Muscle of leg (tissue), 11 donors: Measurements from ENCODE around the gene DAO. TPM values are rescaled to one million over a fixed set of nuclear protein-coding genes. Genes with fewer than 3 reads are reported as not detected.
"Not testable (repeated sequence)": the region's sequence is repeated elsewhere in the genome, so short reads cannot be mapped to it uniquely, and the experiment has no call there.

Source experiments
- DNase-seq: peaks from one replicate; pipeline ENCODE4 v3.0.0; 2013
- H3K27ac ChIP-seq: one replicate; pipeline ENCODE4 v1.5.1; 2013; ENCODE audit warnings: mild to moderate bottlenecking, low read length, control low read depth
- H3K27me3 ChIP-seq: one replicate; pipeline ENCODE4 v1.6.1; 2013; ENCODE audit warnings: low read length; ENCODE audit not compliant: control insufficient read depth, insufficient read depth
- H3K36me3 ChIP-seq: one replicate; pipeline ENCODE4 v1.6.1; 2013; ENCODE audit warnings: low read length; ENCODE audit not compliant: control insufficient read depth, insufficient read depth
- H3K4me1 ChIP-seq: one replicate; pipeline ENCODE4 v1.6.1; 2013; ENCODE audit warnings: low read length; ENCODE audit not compliant: control insufficient read depth, insufficient read depth
- H3K4me3 ChIP-seq: one replicate; pipeline ENCODE4 v1.5.1; 2013; ENCODE audit warnings: low read length, control low read depth
- H3K9me3 ChIP-seq: replicated peaks from 2 replicates; pipeline ENCODE4 v1.6.1; 2013; ENCODE audit warnings: low read depth, low read length; ENCODE audit not compliant: control insufficient read depth
- whole genome bisulfite sequencing: methylation state at CpG from one replicate; pipeline ENCODE4 v1.1.5; 2013; ENCODE audit warnings: missing lambda C conversion rate; ENCODE audit not compliant: insufficient coverage; 5-methylcytosine and 5-hydroxymethylcytosine counted together
- polyA plus RNA-seq, 8 donors: library from polyadenylated mRNA; unstranded; fragments of 120-200 nt; gene quantifications; one replicate each; pipeline versions ENCODE4 v1.2.1 to v1.2.3, GENCODE V29; 2013; ENCODE audit warnings: inconsistent platforms in 1 of 8, low replicate concordance in 1 of 8; ENCODE audit not compliant: insufficient read length in 8 of 8, insufficient read depth in 1 of 8
- total RNA-seq: library from RNA; stranded (reverse); fragments of 120-200 nt; gene quantifications from one replicate; pipeline ENCODE4 v1.2.4, GENCODE V29; 2013

The DAO gene
- total and polyA plus RNA-seq, 9 donors = 0.09 to 0.52 (median 0.17) TPM; not detected in 2

GRCh38 chr12:108838194-108839017 is 41.5 kb upstream of the DAO start:
- Histone ChIP-seq H3K9me3 (no peaks in the 10 kb centered on the region), H3K4me3 (no peak overlapping the region), H3K36me3 (peaks cover 35% of the 10 kb centered on the region), H3K27me3 (no peaks in the 10 kb centered on the region), H3K27ac (peak overlapping the region; percentile 88), H3K4me1 (peaks cover 55% of the 10 kb centered on the region)
- 50% methylated on average over 6 of the region's 14 CpGs for WGBS
- peak; percentile 90 for DNase-seq

- H3K36me3 ChIP-seq = peaks cover 35% of the 10 kb centered on the region
- peaks cover 46% of the 10 kb centered on the region for H3K4me1 ChIP-seq
- peak; percentile 56 for DNase-seq
- no peak overlapping the region for H3K4me3 ChIP-seq
- H3K27me3 ChIP-seq = no peaks in the 10 kb centered on the region
- no peaks in the 10 kb centered on the region for H3K9me3 ChIP-seq
- 28% methylated on average over 3 of the region's 6 CpGs for WGBS
- H3K27ac ChIP-seq = peak overlapping the region; percentile 88
These were observed 40.6 kb upstream of the DAO start for GRCh38 chr12:108839018-108839889.

- Histone ChIP-seq H3K36me3 (peaks cover 34% of the 10 kb centered on the region), H3K27ac (peak overlapping the region; percentile 88), H3K4me3 (no peak overlapping the region), H3K9me3 (no peaks in the 10 kb centered on the region), H3K4me1 (peaks cover 40% of the 10 kb centered on the region), H3K27me3 (no peaks in the 10 kb centered on the region)
- DNase-seq = no peak
- 76% methylated on average over 6 of the region's 10 CpGs for WGBS
These were observed 40.0 kb upstream of the DAO start for GRCh38 chr12:108839890-108840230.

GRCh38 chr12:108840605-108841332 is 39.1 kb upstream of the DAO start:
- DNase-seq = no peak
- H3K4me3 ChIP-seq = no peak overlapping the region
- peak overlapping the region; percentile 88 for H3K27ac ChIP-seq
- H3K9me3 ChIP-seq = no peaks in the 10 kb centered on the region
- H3K4me1 ChIP-seq = peaks cover 40% of the 10 kb centered on the region
- H3K36me3 ChIP-seq = peaks cover 33% of the 10 kb centered on the region
- 56% methylated on average over 18 of the region's 20 CpGs for WGBS
- H3K27me3 ChIP-seq = no peaks in the 10 kb centered on the region

- H3K4me1 ChIP-seq = peaks cover 44% of the 10 kb centered on the region
- WGBS = 71% methylated on average over 1 of the region's 4 CpGs
These were observed 38.1 kb upstream of the DAO start for GRCh38 chr12:108841825-108842224.

GRCh38 chr12:108842361-108842760 is 37.5 kb upstream of the DAO start:
- WGBS = 73% methylated on average over 6 of the region's 6 CpGs
- H3K27me3 ChIP-seq = no peaks in the 10 kb centered on the region
- DNase-seq = peak; percentile 44
- H3K36me3 ChIP-seq = peaks cover 43% of the 10 kb centered on the region
- peak overlapping the region; percentile 11 for H3K27ac ChIP-seq
- peaks cover 46% of the 10 kb centered on the region for H3K4me1 ChIP-seq
- H3K9me3 ChIP-seq = no peaks in the 10 kb centered on the region
- H3K4me3 ChIP-seq = no peak overlapping the region

More at GRCh38 chr12:108841825-108842224, 38.1 kb upstream of the DAO start:
- H3K27ac ChIP-seq, DNase-seq, H3K9me3 ChIP-seq, H3K27me3 ChIP-seq, H3K4me3 ChIP-seq: not testable (repeated sequence)
- H3K36me3 ChIP-seq = peaks cover 40% of the 10 kb centered on the region

GRCh38 chr12:108843187-108843586 is 36.7 kb upstream of the DAO start:
- no peak overlapping the region for H3K27ac ChIP-seq
- no peaks in the 10 kb centered on the region for H3K9me3 ChIP-seq
- H3K27me3 ChIP-seq = no peaks in the 10 kb centered on the region
- H3K36me3 ChIP-seq = peaks cover 51% of the 10 kb centered on the region
- DNase-seq = no peak
- H3K4me1 ChIP-seq = peaks cover 48% of the 10 kb centered on the region
- H3K4me3 ChIP-seq = no peak overlapping the region
- 80% methylated on average over 2 of the region's 6 CpGs for WGBS

GRCh38 chr12:108845696-108846095 is 34.2 kb upstream of the DAO start:
- no CpG with 5 or more reads among the region's 2 CpGs for WGBS
- Histone ChIP-seq H3K4me1 (peaks cover 38% of the 10 kb centered on the region), H3K27ac (peak overlapping the region; percentile 62), H3K36me3 (peaks cover 56% of the 10 kb centered on the region), H3K9me3 (no peaks in the 10 kb centered on the region), H3K4me3 (no peak overlapping the region), H3K27me3 (no peaks in the 10 kb centered on the region)
- no peak for DNase-seq

- no peaks in the 10 kb centered on the region for H3K9me3 ChIP-seq
- H3K36me3 ChIP-seq = peaks cover 56% of the 10 kb centered on the region
- H3K27me3 ChIP-seq = no peaks in the 10 kb centered on the region
- H3K4me1 ChIP-seq = peaks cover 41% of the 10 kb centered on the region
- WGBS = 80% methylated on average over 1 of the region's 5 CpGs
- H3K4me3 ChIP-seq = no peak overlapping the region
- H3K27ac ChIP-seq = peak overlapping the region; percentile 62
- DNase-seq = peak; percentile 78
These were observed 33.6 kb upstream of the DAO start for GRCh38 chr12:108846290-108846701.
